GM12874 (cell line): Measurements from ENCODE around the gene SERINC5.

Source experiments
- CTCF ChIP-seq: IDR thresholded peaks from 2 replicates; pipeline ENCODE4 v1.5.1; 2011; ENCODE audit warnings: low read depth, mild to moderate bottlenecking, control low read depth, low read length, moderate library complexity; ENCODE audit not compliant: insufficient read depth

The SERINC5 gene

GRCh38 chr5:80255811-80256712, at the start of gene SERINC5:
Gene SERINC5 (minus strand): TSS chr5:80256048. CDS start chr5:80255922, 126 bp downstream.
- TF ChIP-seq CTCF: no peak

GRCh38 chr5:80302636-80303035, 46.8 kb upstream of the SERINC5 start:
- no peak for TF ChIP-seq CTCF

GRCh38 chr5:80300125-80300524, 44.3 kb upstream of the SERINC5 start:
- TF ChIP-seq CTCF: no peak

- TF ChIP-seq CTCF: no peak
Observed at GRCh38 chr5:80299601-80300000, 43.8 kb upstream of the SERINC5 start.

GRCh38 chr5:80296121-80296520, 40.3 kb upstream of the SERINC5 start:
- no peak for TF ChIP-seq CTCF

- no peak for TF ChIP-seq CTCF
Observed at GRCh38 chr5:80291761-80292160, 35.9 kb upstream of the SERINC5 start.

GRCh38 chr5:80289320-80289719, 33.5 kb upstream of the SERINC5 start:
- TF ChIP-seq CTCF: no peak
